Panc1 (cell line): ENCODE results near the gene MCM9. TPM values are rescaled to one million over a fixed set of nuclear protein-coding genes. Genes with fewer than 3 reads are reported as not detected.

Experiments used
- ATAC-seq: fragments of 200-7000 bp; cut with Tn5 transposase; 2 replicates; pipeline ENCODE4 v1.9.1; 2020; ENCODE audit warnings: mild to moderate bottlenecking, moderate library complexity
- BruUV-seq: library from RNA; stranded (reverse); fragments of 400-500 nt; replicated peaks from 2 replicates; lab custom pipeline; 2021; lab: Mats Ljungman, UMichigan
- CTCF ChIA-PET: fragments of 300-600 bp; sonication (Branson Sonifier 250); formaldehyde crosslinking; loops from one replicate; lab custom pipeline; 2022; ENCODE audit warnings: antibody characterized with exemption; lab: Charles Lee
- POLR2A ChIA-PET: fragments of 300-600 bp; sonication (Branson Sonifier 250); formaldehyde crosslinking; loops from one replicate; lab custom pipeline; 2022; ENCODE audit warnings: antibody characterized with exemption; lab: Charles Lee
- DNase-seq: peaks from one replicate; pipeline ENCODE4 v3.0.0-alpha.2; 2010; ENCODE audit warnings: low read depth, low spot score
- H3K27ac ChIP-seq: 2 replicates; pipeline ENCODE4 v1.5.1; 2011; ENCODE audit warnings: mild to moderate bottlenecking, low read length, inconsistent platforms
- H3K27me3 ChIP-seq: fragments of 200-500 bp; sonication (Bioruptor generic); 2 replicates; pipeline ENCODE4 v1.6.0; 2014; ENCODE audit warnings: low read length, inconsistent platforms; ENCODE audit not compliant: control insufficient read depth, insufficient read depth
- H3K36me3 ChIP-seq: fragments of 200-500 bp; sonication (Bioruptor generic); 2 replicates; pipeline ENCODE4 v1.5.1; 2014; ENCODE audit warnings: inconsistent platforms, mild to moderate bottlenecking, low read length, moderate library complexity; ENCODE audit not compliant: control insufficient read depth, insufficient read depth
- H3K4me1 ChIP-seq: 2 replicates; pipeline ENCODE4 v1.5.1; 2011; ENCODE audit warnings: inconsistent platforms, mild to moderate bottlenecking, low read length, moderate library complexity; ENCODE audit not compliant: control insufficient read depth, insufficient read depth
- H3K4me3 ChIP-seq, 2 experiments: 2 replicates each; pipeline ENCODE4 v1.5.1; 2011 to 2012; ENCODE audit warnings: low read depth in 2 of 2, low read length in 2 of 2, mild to moderate bottlenecking in 2 of 2, inconsistent platforms in 1 of 2, moderate library complexity in 1 of 2
- H3K9me3 ChIP-seq: fragments of 200-500 bp; sonication (Bioruptor generic); 2 replicates; pipeline ENCODE4 v1.5.1; 2014; ENCODE audit warnings: low read depth, mild to moderate bottlenecking, inconsistent platforms, low read length, moderate library complexity; ENCODE audit not compliant: control insufficient read depth, insufficient read depth
- CTCF ChIP-seq: fragments of 450-650 bp; IDR thresholded peaks from 2 replicates; pipeline ENCODE4 v1.5.1; 2017; ENCODE audit warnings: mild to moderate bottlenecking
- POLR2AphosphoS5 ChIP-seq: IDR thresholded peaks from 2 replicates; pipeline ENCODE4 v1.6.1; 2012; ENCODE audit warnings: mild to moderate bottlenecking, low read depth, low read length, moderate library complexity
- REST ChIP-seq, 2 experiments: IDR thresholded peaks; 2 replicates each; pipeline ENCODE4 v1.6.1; 2011 to 2012; ENCODE audit warnings: low read depth in 2 of 2, control low read depth in 1 of 2, low read length in 1 of 2, mild to moderate bottlenecking in 1 of 2, moderate library complexity in 1 of 2; ENCODE audit not compliant: insufficient read depth in 1 of 2
- SIN3A ChIP-seq: IDR thresholded peaks from 2 replicates; pipeline ENCODE4 v1.6.1; 2012; ENCODE audit warnings: low read depth, mild to moderate bottlenecking, low read length, moderate library complexity, borderline replicate concordance; ENCODE audit not compliant: insufficient read depth
- TCF7L2 ChIP-seq: IDR thresholded peaks from 2 replicates; pipeline ENCODE4 v1.6.1; 2011; ENCODE audit warnings: mild to moderate bottlenecking, low read depth, low read length, inconsistent platforms
- in situ Hi-C: cut with HindIII; loops from 2 replicates; pipeline ENCODE4 v1.10.0; 2016; ENCODE audit warnings: low sequenced_read_pairs, low pct_unique_long_range_greater_than_20kb
- intact Hi-C: fragments of 100-400 bp; cut with micrococcal nuclease; formaldehyde crosslinking; loops from one replicate; pipeline ENCODE4 v1.10.0; 2022; ENCODE audit not compliant: unreplicated experiment
- total RNA-seq: library from RNA; stranded (reverse); gene quantifications from one replicate; pipeline ENCODE4 v1.2.1, GENCODE V29; 2021; ENCODE audit not compliant: unreplicated experiment

Gene MCM9
- total RNA-seq, 1 experiment from 2014 or later, result 20.4 TPM

GRCh38 chr6:118826096-118826495 is 108.9 kb downstream of the MCM9 start:
- CTCF ChIA-PET, result no interaction called here
- TF ChIP-seq REST (IDR thresholded peaks at IDR 0.05; ENCODE audit: insufficient read depth in 1 of 2, low read depth in 2 of 2, low read length in 1 of 2) (no peak), TCF7L2 (no peak), CTCF (no peak), SIN3A (no peak), POLR2AphosphoS5 (no peak)
- no TSS peak for BruUV-seq
- peaks cover 3% of the 10 kb centered on the region; the same call in 1 of the 2 replicates for H3K36me3 ChIP-seq
- H3K4me1 ChIP-seq, result no peaks in the 10 kb centered on the region
- no peaks in the 10 kb centered on the region for H3K9me3 ChIP-seq
- DNase-seq, result no peak
- H3K27me3 ChIP-seq, result no peaks in the 10 kb centered on the region
- no peak for ATAC-seq
- POLR2A ChIA-PET, result interaction anchor here (0.6 kb wide), 1 partner anchor 639 kb away, joined by 3 read pairs; no protein-coding TSS in a partner anchor
- in situ Hi-C loops (no loop called here), intact Hi-C loops (no loop called here)
- no peak overlapping the region for H3K27ac ChIP-seq
- no peak overlapping the region for H3K4me3 ChIP-seq

GRCh38 chr6:118825661-118826060 is 109.3 kb downstream of the MCM9 start:
- H3K9me3 ChIP-seq, result no peaks in the 10 kb centered on the region
- in situ Hi-C loops, result no loop called here
- CTCF ChIA-PET, result no interaction called here
- no peaks in the 10 kb centered on the region for H3K4me1 ChIP-seq
- POLR2A ChIA-PET, result no interaction called here
- ATAC-seq (no peak), DNase-seq (no peak)
- TF ChIP-seq SIN3A (no peak), REST (IDR thresholded peaks at IDR 0.05; ENCODE audit: insufficient read depth in 1 of 2, low read depth in 2 of 2, low read length in 1 of 2) (no peak), POLR2AphosphoS5 (no peak), CTCF (no peak), TCF7L2 (no peak)
- no peak overlapping the region for H3K27ac ChIP-seq
- no peak overlapping the region for H3K4me3 ChIP-seq
- no TSS peak for BruUV-seq
- peaks cover 3% of the 10 kb centered on the region; the same call in 1 of the 2 replicates for H3K36me3 ChIP-seq
- H3K27me3 ChIP-seq, result no peaks in the 10 kb centered on the region
- intact Hi-C loops, result no loop called here
